Uterus (tissue), 2 donors: ENCODE measurements around the gene CD9.

Experiments
- POLR2A ChIP-seq, 2 donors: fragments of 450-650 bp; IDR thresholded peaks; one replicate each; pipeline ENCODE4 v1.6.1; 2016; ENCODE audit warnings: antibody characterized with exemption in 2 of 2, mild to moderate bottlenecking in 1 of 2, moderate library complexity in 1 of 2
- TF ChIP-seq, protein P1 (sequence below), 4 experiments: fragments of 200-600 bp in 2 of 4; fragments of 450-650 bp in 2 of 4; sonication (generic) in 2 of 4; IDR thresholded peaks; one replicate each; pipeline ENCODE4 v1.5.1; 2016 to 2019; ENCODE audit warnings: antibody characterized with exemption in 4 of 4, mild to moderate bottlenecking in 2 of 4, moderate library complexity in 1 of 4

DNA sequence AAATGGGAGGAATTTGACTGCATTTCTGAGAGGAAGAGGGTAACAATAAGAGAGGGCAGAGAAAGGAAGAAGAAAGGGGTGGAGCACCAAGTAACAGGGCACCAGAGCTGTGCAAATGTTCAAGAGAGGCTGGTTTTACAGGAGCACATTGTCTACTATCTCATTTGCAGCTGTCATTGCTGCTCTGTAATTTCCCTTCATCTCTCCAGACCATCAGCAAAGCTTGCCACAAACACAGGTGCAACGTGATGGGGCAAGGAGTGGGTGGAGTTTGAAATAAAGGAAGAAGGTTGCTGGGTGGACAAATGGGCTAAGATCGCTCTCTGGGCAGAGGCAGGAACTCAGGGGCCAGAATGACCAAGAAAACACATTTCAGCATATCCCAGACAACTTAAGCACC is 62.4 kb downstream of the CD9 start:
- TF ChIP-seq, protein P1, sequence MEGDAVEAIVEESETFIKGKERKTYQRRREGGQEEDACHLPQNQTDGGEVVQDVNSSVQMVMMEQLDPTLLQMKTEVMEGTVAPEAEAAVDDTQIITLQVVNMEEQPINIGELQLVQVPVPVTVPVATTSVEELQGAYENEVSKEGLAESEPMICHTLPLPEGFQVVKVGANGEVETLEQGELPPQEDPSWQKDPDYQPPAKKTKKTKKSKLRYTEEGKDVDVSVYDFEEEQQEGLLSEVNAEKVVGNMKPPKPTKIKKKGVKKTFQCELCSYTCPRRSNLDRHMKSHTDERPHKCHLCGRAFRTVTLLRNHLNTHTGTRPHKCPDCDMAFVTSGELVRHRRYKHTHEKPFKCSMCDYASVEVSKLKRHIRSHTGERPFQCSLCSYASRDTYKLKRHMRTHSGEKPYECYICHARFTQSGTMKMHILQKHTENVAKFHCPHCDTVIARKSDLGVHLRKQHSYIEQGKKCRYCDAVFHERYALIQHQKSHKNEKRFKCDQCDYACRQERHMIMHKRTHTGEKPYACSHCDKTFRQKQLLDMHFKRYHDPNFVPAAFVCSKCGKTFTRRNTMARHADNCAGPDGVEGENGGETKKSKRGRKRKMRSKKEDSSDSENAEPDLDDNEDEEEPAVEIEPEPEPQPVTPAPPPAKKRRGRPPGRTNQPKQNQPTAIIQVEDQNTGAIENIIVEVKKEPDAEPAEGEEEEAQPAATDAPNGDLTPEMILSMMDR (IDR thresholded peaks at IDR 0.05), result no peak
- no peak for TF ChIP-seq POLR2A (IDR thresholded peaks at IDR 0.05)
